Left lung (tissue), 10 donors: Measurements from ENCODE around the gene TTLL8. TPM values are rescaled to one million over a fixed set of nuclear protein-coding genes. Genes with fewer than 3 reads are reported as not detected.
"Not testable (repeated sequence)": the region's sequence is repeated elsewhere in the genome, so short reads cannot be mapped to it uniquely, and the experiment has no call there.

Experiments used
- ATAC-seq: fragments of 200-7000 bp; cut with Tn5 transposase; one replicate; pipeline ENCODE4 v1.9.1; 2020; ENCODE audit warnings: moderate library complexity
- DNase-seq, 4 donors: peaks; one replicate each; pipeline ENCODE4 v3.0.0-alpha.2; 2013 to 2020
- H3K27ac ChIP-seq, 2 donors: fragments of 200-600 bp; sonication (generic) in 1 of 2; one replicate each; pipeline versions ENCODE4 v1.5.0 to v1.8.0; 2020 to 2021
- H3K27me3 ChIP-seq, 2 donors: fragments of 200-600 bp; sonication (generic) in 1 of 2; one replicate each; pipeline versions ENCODE4 v1.5.0 to v1.8.0; 2020 to 2021
- H3K36me3 ChIP-seq, 2 donors: fragments of 200-600 bp; sonication (generic) in 1 of 2; one replicate each; pipeline versions ENCODE4 v1.5.0 to v1.8.0; 2020 to 2021
- H3K4me1 ChIP-seq, 2 donors: fragments of 200-600 bp; one replicate each; pipeline ENCODE4 v1.8.0; 2021
- H3K4me3 ChIP-seq, 2 donors: fragments of 200-600 bp; sonication (generic) in 1 of 2; one replicate each; pipeline versions ENCODE4 v1.5.0 to v1.8.0; 2020 to 2021; ENCODE audit warnings: mild to moderate bottlenecking in 1 of 2
- H3K9me3 ChIP-seq, 2 donors: fragments of 200-600 bp; sonication (generic) in 1 of 2; one replicate each; pipeline versions ENCODE4 v1.5.0 to v1.8.0; 2020 to 2021
- CTCF ChIP-seq, 2 donors: fragments of 200-600 bp; sonication (generic) in 1 of 2; IDR thresholded peaks; one replicate each; pipeline versions ENCODE4 v1.5.0 to v1.8.0; 2021; ENCODE audit warnings: antibody characterized with exemption in 2 of 2
- intact Hi-C, 2 donors: fragments of 100-400 bp; cut with DNase I; formaldehyde crosslinking; loops; one replicate each; pipeline versions ENCODE4 v1.11.2 to v1.14.2; 2022
- polyA plus RNA-seq, 6 donors: library from polyadenylated mRNA; unstranded; fragments of 120-200 nt; gene quantifications; one replicate each; pipeline ENCODE4 v1.2.1, GENCODE V29; 2013; ENCODE audit not compliant: insufficient read length in 6 of 6
- total RNA-seq, 2 donors: library from RNA; stranded (reverse); fragmentation: NEBNext Ultra II Directional; extraction: Animal tissue kit (Norgen Biotek cat#: 25700); gene quantifications; one replicate each; pipeline ENCODE4 v1.2.1, GENCODE V29; 2021
- donor health status: DM: no; HTN: yes; CAD: no.
- donor health status: DM: no; HTN: no; CAD: no.

Gene TTLL8
- total and polyA plus RNA-seq, 8 donors = not detected

- H3K27ac ChIP-seq = no peak overlapping the region
- no peaks in the 10 kb centered on the region for H3K27me3 ChIP-seq
- H3K4me1 ChIP-seq = peaks cover 0 to 8% of the 10 kb centered on the region in 2 donors
- H3K36me3 ChIP-seq = no peaks in the 10 kb centered on the region
- DNase-seq (no peak), ATAC-seq (no peak)
- no peak overlapping the region for H3K4me3 ChIP-seq
- TF ChIP-seq CTCF (IDR thresholded peaks at IDR 0.05) = no peak
- intact Hi-C loops = no loop called here
- peaks cover 0 to 17% of the 10 kb centered on the region in 2 donors for H3K9me3 ChIP-seq
These were observed 66.9 kb downstream of the TTLL8 start for GRCh38 chr22:49991167-49991566.

- intact Hi-C loops = loop anchor here in 1 of 2 donors (10.0 kb wide), 1 partner anchor 65 kb away; no protein-coding TSS in a partner anchor
- H3K4me1 ChIP-seq, H3K36me3 ChIP-seq, ATAC-seq, H3K27ac ChIP-seq, DNase-seq, H3K4me3 ChIP-seq: not testable (repeated sequence)
- Histone ChIP-seq H3K9me3 (peaks cover 0 to 24% of the 10 kb centered on the region in 2 donors), H3K27me3 (peaks cover 0 to 12% of the 10 kb centered on the region in 2 donors)
These were observed 68.3 kb downstream of the TTLL8 start for GRCh38 chr22:49989826-49990225.

GRCh38 chr22:49986325-49986724 lies 71.8 kb downstream of the TTLL8 start:
- Histone ChIP-seq H3K27ac (no peak overlapping the region), H3K27me3 (peaks cover 14 to 42% of the 10 kb centered on the region in 2 donors), H3K4me1 (peaks cover 6 to 9% of the 10 kb centered on the region in 2 donors), H3K9me3 (peaks cover 0 to 21% of the 10 kb centered on the region in 2 donors), H3K4me3 (no peak overlapping the region), H3K36me3 (no peaks in the 10 kb centered on the region)
- intact Hi-C loops = loop anchor here in 1 of 2 donors (10.0 kb wide), 1 partner anchor 62 kb away; no protein-coding TSS in a partner anchor
- no peak for ATAC-seq
- no peak for TF ChIP-seq CTCF (IDR thresholded peaks at IDR 0.05)
- no peak for DNase-seq

- Histone ChIP-seq H3K27me3 (peaks cover 14 to 42% of the 10 kb centered on the region in 2 donors), H3K27ac (no peak overlapping the region), H3K9me3 (peaks cover 0 to 14% of the 10 kb centered on the region in 2 donors), H3K4me3 (peak overlapping the region in 1 of 2 donors; percentile 17), H3K36me3 (no peaks in the 10 kb centered on the region), H3K4me1 (peaks cover 6 to 9% of the 10 kb centered on the region in 2 donors)
- peak in 1 of 4 donors; percentile 84 for DNase-seq
- peak; percentile 26 to 60 for TF ChIP-seq CTCF (IDR thresholded peaks at IDR 0.05)
- ATAC-seq = peak; percentile 68
- intact Hi-C loops = loop anchor here in 1 of 2 donors (10.0 kb wide), 1 partner anchor 59 kb away; no protein-coding TSS in a partner anchor
These were observed 74.7 kb downstream of the TTLL8 start for GRCh38 chr22:49983148-49984042.

- not testable (repeated sequence) for H3K4me3 ChIP-seq, ATAC-seq, H3K36me3 ChIP-seq, DNase-seq, H3K4me1 ChIP-seq, H3K27ac ChIP-seq
- intact Hi-C loops = loop anchor here in 1 of 2 donors (10.0 kb wide), 1 partner anchor 57 kb away; no protein-coding TSS in a partner anchor
- peaks cover 14 to 42% of the 10 kb centered on the region in 2 donors for H3K27me3 ChIP-seq
- H3K9me3 ChIP-seq = peaks cover 0 to 13% of the 10 kb centered on the region in 2 donors
These were observed 76.3 kb downstream of the TTLL8 start for GRCh38 chr22:49981799-49982198.
